ENCODE data around the gene OTOA. TPM values are rescaled to one million over a fixed set of nuclear protein-coding genes. Genes with fewer than 3 reads are reported as not detected.

The OTOA gene
- total RNA-seq: 0.16 and 0.36 TPM in 2 replicates

GRCh38 chr16:21663889-21664647 is at the start of gene OTOA:
Gene OTOA, plus strand, starts transcription at chr16:21663968. Its CDS starts 14,547 bp downstream, at chr16:21678515.

GRCh38 chr16:21652453-21652852 is 11.3 kb upstream of the OTOA start, which contains the start of gene IGSF6:
Gene IGSF6, minus strand, starts transcription at chr16:21652608. Its CDS starts 10 bp downstream, at chr16:21652598.

Small RNAs within 50 kb of the gene (small RNA-seq; reads per million reads assigned to genes)
- gene RNU6-1005P: 0.71 reads per million, percentile 8 among the genes with 10 or more reads in this experiment
- not detected for gene RNU6-196P

Other genes starting within 250 kb of the OTOA start
- gene METTL9, start 64.4 kb upstream of the OTOA start, total RNA-seq: 134 and 138 TPM in 2 replicates
- not detected in 2 replicates for gene IGSF6, start 11.4 kb upstream of the OTOA start, total RNA-seq
- 30.4 and 56.1 TPM in 2 replicates for gene NPIPB4, start 193.8 kb downstream of the OTOA start, total RNA-seq